ENCODE results near the gene TMEM134.

- TF ChIP-seq POLR2A (IDR thresholded peaks at IDR 0.05), result no peak
- no peak for TF ChIP-seq CTCF (IDR thresholded peaks at IDR 0.05)
- TF ChIP-seq POLR2AphosphoS5 (IDR thresholded peaks at IDR 0.05), result no peak
These were observed 28.7 kb upstream of the TMEM134 start for GRCh38 chr11:67497656-67498291.

Data from sigmoid colon (tissue), 4 donors.